ENCODE measurements around the gene IL5RA. TPM values are rescaled to one million over a fixed set of nuclear protein-coding genes. Genes with fewer than 3 reads are reported as not detected.

The IL5RA gene
- total and polyA plus RNA-seq, 11 donors = 0.03 to 1.0 (median 0.27) TPM; not detected in 5

- no peaks in the 10 kb centered on the region for H3K9me3 ChIP-seq
- peak overlapping the region in 1 of 12 donors; percentile 23 for H3K27ac ChIP-seq
- no peak for ATAC-seq
- TF ChIP-seq CTCF (IDR thresholded peaks at IDR 0.05) (no peak), POLR2A (IDR thresholded peaks at IDR 0.05) (no peak)
- no peak for DNase-seq
- WGBS, 4 donors = 83 to 95% (median 86%) methylated on average over 1 of the region's 1 CpG
- no peaks in the 10 kb centered on the region for H3K27me3 ChIP-seq
- peaks cover 0 to 7% (median 2%) of the 10 kb centered on the region in 12 donors for H3K4me1 ChIP-seq
- peaks cover 3 to 100% (median 99%) of the 10 kb centered on the region in 9 donors for H3K36me3 ChIP-seq
- intact Hi-C loops (cut with DNase I) = no loop called here
- no peak overlapping the region for H3K4me3 ChIP-seq
Measured at GRCh38 chr3:3149560-3149959, 39.4 kb upstream of the IL5RA start.

- Histone ChIP-seq H3K4me1 (peaks cover 0 to 4% (median 0%) of the 10 kb centered on the region in 12 donors), H3K36me3 (peaks cover 0 to 100% (median 99%) of the 10 kb centered on the region in 9 donors), H3K9me3 (no peaks in the 10 kb centered on the region), H3K27me3 (no peaks in the 10 kb centered on the region), H3K4me3 (no peak overlapping the region), H3K27ac (no peak overlapping the region)
- intact Hi-C loops (cut with DNase I) = no loop called here
- DNase-seq (no peak), ATAC-seq (no peak)
- whole genome bisulfite sequencing, 4 donors = 81 to 93% (median 86%) methylated on average over 8 of the region's 8 CpGs
- TF ChIP-seq CTCF (IDR thresholded peaks at IDR 0.05) (no peak), POLR2A (IDR thresholded peaks at IDR 0.05) (no peak)
Measured at GRCh38 chr3:3145831-3146230, 35.7 kb upstream of the IL5RA start.

GRCh38 chr3:3141939-3142338, 31.8 kb upstream of the IL5RA start:
- intact Hi-C loops (cut with DNase I) = no loop called here
- Histone ChIP-seq H3K4me3 (no peak overlapping the region), H3K27me3 (no peaks in the 10 kb centered on the region), H3K4me1 (no peaks in the 10 kb centered on the region), H3K36me3 (peaks cover 0 to 100% (median 89%) of the 10 kb centered on the region in 9 donors), H3K9me3 (no peaks in the 10 kb centered on the region), H3K27ac (no peak overlapping the region)
- TF ChIP-seq POLR2A (IDR thresholded peaks at IDR 0.05) (no peak), CTCF (IDR thresholded peaks at IDR 0.05) (no peak)
- no peak for DNase-seq
- ATAC-seq = no peak

GRCh38 chr3:3137526-3137925, 27.4 kb upstream of the IL5RA start:
- ATAC-seq (no peak), DNase-seq (no peak)
- no peaks in the 10 kb centered on the region for H3K9me3 ChIP-seq
- no peaks in the 10 kb centered on the region for H3K27me3 ChIP-seq
- H3K4me3 ChIP-seq = no peak overlapping the region
- 92 to 94% (median 92%) methylated on average over 6 of the region's 6 CpGs for WGBS, 4 donors
- TF ChIP-seq CTCF (IDR thresholded peaks at IDR 0.05) (no peak), POLR2A (IDR thresholded peaks at IDR 0.05) (no peak)
- H3K4me1 ChIP-seq = peaks cover 0 to 5% (median 0%) of the 10 kb centered on the region in 12 donors
- no peak overlapping the region for H3K27ac ChIP-seq
- intact Hi-C loops (cut with DNase I) = no loop called here
- H3K36me3 ChIP-seq = peaks cover 0 to 79% (median 57%) of the 10 kb centered on the region in 9 donors
